H1 (cell line): ENCODE measurements around the gene GRIA3. TPM values are rescaled to one million over a fixed set of nuclear protein-coding genes. Genes with fewer than 3 reads are reported as not detected.

Experiments
- CTCF ChIA-PET: fragments of 300-600 bp; sonication (Branson Sonifier 250); formaldehyde crosslinking; loops from one replicate; lab custom pipeline; 2021; ENCODE audit not compliant: partially characterized antibody; lab: Charles Lee
- POLR2A ChIA-PET: fragments of 300-600 bp; sonication (Branson Sonifier 250); formaldehyde crosslinking; loops from one replicate; lab custom pipeline; 2021; ENCODE audit warnings: inconsistent platforms; ENCODE audit not compliant: partially characterized antibody; lab: Charles Lee
- DNase-seq, 2 experiments: peaks; one replicate each; pipeline versions ENCODE4 v3.0.0 to v3.0.0-alpha.2; 2010 to 2022; ENCODE audit warnings: low spot score in 2 of 2, low read depth in 1 of 2, mixed read lengths in 1 of 2
- FAIRE-seq: peaks from 2 replicates; lab custom pipeline; 2011; peaks lifted over from hg19 to GRCh38; lab: Jason Lieb, UNC
- H2AFZ ChIP-seq: 2 replicates; pipeline ENCODE4 v1.8.1; 2012; ENCODE audit warnings: low read length, inconsistent platforms
- H2AK5ac ChIP-seq: 2 replicates; pipeline ENCODE4 v1.6.1; 2013; ENCODE audit warnings: low read depth, low read length
- H2BK120ac ChIP-seq: replicated peaks from 2 replicates; pipeline ENCODE3; 2013; ENCODE audit warnings: low read depth, low read length, inconsistent platforms
- H2BK12ac ChIP-seq: 2 replicates; pipeline ENCODE4 v1.6.1; 2013; ENCODE audit warnings: low read depth, low read length
- H2BK15ac ChIP-seq: 2 replicates; pipeline ENCODE4 v1.6.1; 2013; ENCODE audit warnings: low read length
- H2BK20ac ChIP-seq: 2 replicates; pipeline ENCODE4 v1.6.1; 2013; ENCODE audit warnings: low read length
- H2BK5ac ChIP-seq: 2 replicates; pipeline ENCODE4 v1.6.1; 2013; ENCODE audit warnings: low read depth, low read length
- H3K14ac ChIP-seq: 2 replicates; pipeline ENCODE4 v1.6.1; 2013; ENCODE audit warnings: inconsistent platforms; ENCODE audit not compliant: insufficient read length
- H3K18ac ChIP-seq: 2 replicates; pipeline ENCODE4 v1.6.1; 2013; ENCODE audit warnings: low read length; ENCODE audit errors: extremely low read depth
- H3K23ac ChIP-seq: 2 replicates; pipeline ENCODE4 v1.6.1; 2013; ENCODE audit warnings: inconsistent platforms; ENCODE audit not compliant: insufficient read length
- H3K23me2 ChIP-seq: 2 replicates; pipeline ENCODE4 v1.6.1; 2013; ENCODE audit warnings: low read depth, low read length
- H3K27ac ChIP-seq: 2 replicates; pipeline ENCODE4 v1.6.1; 2011; ENCODE audit warnings: low read depth, low read length, inconsistent platforms
- H3K27me3 ChIP-seq, 4 experiments: replicated peaks in 1 of 4; 1 replicate in 1 of 4; 2 replicates in 3 of 4; pipeline versions ENCODE4 v1.6.1 to v1.8.1; 2011 to 2013; ENCODE audit warnings: low read length in 3 of 4, mild to moderate bottlenecking in 3 of 4, inconsistent platforms in 2 of 4, mixed read lengths in 2 of 4, moderate library complexity in 1 of 4; ENCODE audit not compliant: control insufficient read depth in 3 of 4, insufficient read depth in 3 of 4; ENCODE audit errors: extremely low read depth in 1 of 4
- H3K36me3 ChIP-seq, 4 experiments: 2 replicates each; pipeline versions ENCODE4 v1.6.1 to v1.8.1; 2011 to 2013; ENCODE audit warnings: mild to moderate bottlenecking in 4 of 4, low read length in 3 of 4, moderate library complexity in 2 of 4, control low read depth in 1 of 4, inconsistent platforms in 1 of 4; ENCODE audit not compliant: insufficient read depth in 4 of 4, control insufficient read depth in 2 of 4
- H3K4ac ChIP-seq: replicated peaks from 2 replicates; pipeline ENCODE3; 2013; ENCODE audit warnings: low read length, low read depth, mixed read lengths, inconsistent platforms; ENCODE audit not compliant: insufficient read length
- H3K4me1 ChIP-seq, 4 experiments: replicated peaks in 1 of 4; 1 replicate in 1 of 4; 2 replicates in 3 of 4; pipeline versions ENCODE4 v1.6.1 to v1.8.1; 2011 to 2013; ENCODE audit warnings: low read length in 3 of 4, inconsistent platforms in 2 of 4, mixed read lengths in 1 of 4; ENCODE audit not compliant: insufficient read depth in 4 of 4, control insufficient read depth in 3 of 4
- H3K4me2 ChIP-seq, 2 experiments: 2 replicates each; pipeline versions ENCODE4 v1.6.1 to v1.8.1; 2011 to 2013; ENCODE audit warnings: low read depth in 2 of 2, low read length in 2 of 2, control low read depth in 1 of 2, inconsistent platforms in 1 of 2, mild to moderate bottlenecking in 1 of 2; ENCODE audit not compliant: insufficient read depth in 1 of 2
- H3K4me3 ChIP-seq, 4 experiments: fragments of 200-600, 300-600 bp in 1 of 4; sonication (generic), shearing (Covaris generic), sonication (Bioruptor Twin) in 1 of 4; 2 replicates each; pipeline versions ENCODE4 v1.5.1 to v1.8.1; 2011 to 2016; ENCODE audit warnings: low read length in 4 of 4, low read depth in 3 of 4, control low read depth in 2 of 4, inconsistent platforms in 2 of 4, mild to moderate bottlenecking in 2 of 4, mixed read lengths in 1 of 4, moderate library complexity in 1 of 4; ENCODE audit not compliant: insufficient read depth in 2 of 4; ENCODE audit errors: extremely low read depth in 1 of 4
- H3K56ac ChIP-seq: replicated peaks from 2 replicates; pipeline ENCODE3; 2013; ENCODE audit warnings: low read depth, mild to moderate bottlenecking, mixed read lengths, low read length, inconsistent platforms; ENCODE audit not compliant: insufficient read length
- H3K79me1 ChIP-seq: 2 replicates; pipeline ENCODE4 v1.6.1; 2013; ENCODE audit warnings: low read depth, low read length, control low read depth
- H3K79me2 ChIP-seq, 2 experiments: 2 replicates each; pipeline versions ENCODE4 v1.6.1 to v1.8.1; 2012 to 2013; ENCODE audit warnings: low read length in 2 of 2, mild to moderate bottlenecking in 2 of 2, inconsistent platforms in 1 of 2; ENCODE audit not compliant: insufficient read depth in 2 of 2, control insufficient read depth in 1 of 2
- H3K9ac ChIP-seq, 4 experiments: replicated peaks in 1 of 4; 1 replicate in 1 of 4; 2 replicates in 3 of 4; pipeline versions ENCODE4 v1.6.1 to v1.8.1; 2011 to 2013; ENCODE audit warnings: low read depth in 3 of 4, low read length in 3 of 4, control low read depth in 2 of 4, mild to moderate bottlenecking in 2 of 4, moderate library complexity in 2 of 4, inconsistent platforms in 1 of 4; ENCODE audit errors: extremely low read depth in 1 of 4
- H3K9me3 ChIP-seq, 2 experiments: 2 replicates each; pipeline versions ENCODE4 v1.6.1 to v1.8.1; 2012 to 2013; ENCODE audit warnings: mild to moderate bottlenecking in 2 of 2, moderate library complexity in 2 of 2, control low read depth in 1 of 2, inconsistent platforms in 1 of 2, low read depth in 1 of 2, low read length in 1 of 2, mixed read lengths in 1 of 2; ENCODE audit not compliant: insufficient read depth in 2 of 2
- H4K20me1 ChIP-seq, 2 experiments: replicated peaks in 1 of 2; 2 replicates each; pipeline versions ENCODE3 to v1.8.1; 2011 to 2013; ENCODE audit warnings: inconsistent platforms in 2 of 2, low read length in 2 of 2, mild to moderate bottlenecking in 1 of 2; ENCODE audit not compliant: insufficient read depth in 2 of 2, control insufficient read depth in 1 of 2
- H4K5ac ChIP-seq: 2 replicates; pipeline ENCODE4 v1.6.1; 2013; ENCODE audit warnings: low read length, low read depth, mixed read lengths, inconsistent platforms; ENCODE audit not compliant: insufficient read length
- H4K8ac ChIP-seq: 2 replicates; pipeline ENCODE4 v1.8.0; 2013; ENCODE audit warnings: mild to moderate bottlenecking, moderate library complexity, low read length, inconsistent platforms; ENCODE audit not compliant: insufficient read depth; ENCODE audit errors: extremely low read depth
- H4K91ac ChIP-seq: replicated peaks from 2 replicates; pipeline ENCODE3; 2013; ENCODE audit warnings: low read length, mixed read lengths, inconsistent platforms; ENCODE audit not compliant: insufficient read length
- CTCF ChIP-seq, 3 experiments: IDR thresholded peaks; 1 replicate in 2 of 3; 2 replicates in 1 of 3; pipeline versions ENCODE4 v1.5.1 to v1.6.1; 2011; ENCODE audit warnings: low read length in 3 of 3, mild to moderate bottlenecking in 3 of 3, inconsistent platforms in 2 of 3, low read depth in 1 of 3, moderate library complexity in 1 of 3; ENCODE audit not compliant: insufficient read depth in 1 of 3; ENCODE audit errors: control extremely low read depth in 1 of 3
- EZH2 ChIP-seq: fragments of 200-600 bp; sonication (generic); IDR thresholded peaks from 2 replicates; pipeline ENCODE4 v1.7.1; 2012; ENCODE audit warnings: low read depth, mild to moderate bottlenecking, moderate library complexity, low read length, inconsistent platforms; ENCODE audit not compliant: severe bottlenecking
- KDM5A ChIP-seq: fragments of 200-600 bp; IDR thresholded peaks from 2 replicates; pipeline ENCODE4 v1.7.1; 2012; ENCODE audit warnings: mild to moderate bottlenecking, low read length, inconsistent platforms, mixed read lengths
- SIN3A ChIP-seq, 2 experiments: IDR thresholded peaks in 1 of 2; conservative IDR thresholded peaks in 1 of 2; 2 replicates each; pipeline ENCODE4 v1.6.1; 2011 to 2012; ENCODE audit warnings: low read length in 2 of 2, improper control_type of control experiment in 1 of 2, low read depth in 1 of 2, mild to moderate bottlenecking in 1 of 2
- TAF1 ChIP-seq: IDR thresholded peaks from 2 replicates; pipeline ENCODE4 v1.6.1; 2011; ENCODE audit warnings: mild to moderate bottlenecking, low read depth, low read length
- USF2 ChIP-seq: IDR thresholded peaks from 2 replicates; pipeline ENCODE4 v1.6.1; 2011; ENCODE audit warnings: low read length, improper control_type of control experiment
- WGBS, 2 experiments: shearing (Covaris generic) in 1 of 2; methylation state at CpG; one replicate each; pipeline versions ENCODE4 v1.1.6 to v1.1.7; 2013 to 2015; ENCODE audit warnings: low lambda C conversion rate in 2 of 2, mixed read lengths in 2 of 2, inconsistent platforms in 1 of 2, low coverage in 1 of 2, missing lambda C conversion rate in 1 of 2; ENCODE audit not compliant: insufficient replicate concordance in 2 of 2, insufficient coverage in 1 of 2, insufficient read length in 1 of 2; ENCODE audit errors: extremely low coverage in 1 of 2, missing lambda C conversion rate in 1 of 2; 5-methylcytosine and 5-hydroxymethylcytosine counted together
- polyA plus RNA-seq, 7 experiments: library from polyadenylated mRNA; depleted of rRNA in 3 of 7; stranded (reverse) in 5 of 7; unstranded in 2 of 7; fragments of >200 nt in 5 of 7; fragments of 200-250 nt in 2 of 7; gene quantifications; 1 replicate in 5 of 7; 2 replicates in 1 of 7; 4 replicates in 1 of 7; pipeline versions ENCODE4 v1.2.1 to v1.2.3, GENCODE V29; 2011 to 2013; ENCODE audit warnings: missing spikeins in 2 of 7, mixed read lengths in 2 of 7
- total RNA-seq: library from RNA; stranded (reverse); fragmentation: NEBNext Ultra II Directional; extraction: Animal tissue kit (Norgen Biotek cat#: 25700); gene quantifications from 2 replicates; pipeline ENCODE4 v1.2.1, GENCODE V29; 2021

GRIA3 gene
- total and polyA plus RNA-seq, 2 of the 8 experiments (the other 6 are each of a cell fraction or from before 2014, with no cell fraction given), result 2.6 to 3.0 TPM

GRCh38 chrX:123432361-123433150 is 248.5 kb downstream of the GRIA3 start:
- H3K56ac ChIP-seq, result no peak overlapping the region
- no peak overlapping the region for H2BK15ac ChIP-seq
- ChIA-PET POLR2A (no interaction called here), CTCF (no interaction called here)
- H3K9me3 ChIP-seq, result no peaks in the 10 kb centered on the region
- no peaks in the 10 kb centered on the region for H3K4me1 ChIP-seq
- H3K36me3 ChIP-seq, result no peaks in the 10 kb centered on the region
- H3K4me2 ChIP-seq, result no peak overlapping the region
- no peak overlapping the region for H3K18ac ChIP-seq
- no peak overlapping the region for H4K8ac ChIP-seq
- no peak overlapping the region for H2AFZ ChIP-seq
- H2BK12ac ChIP-seq, result no peak overlapping the region
- FAIRE-seq (peak; percentile 7), DNase-seq (no peak)
- H3K14ac ChIP-seq, result no peak overlapping the region
- H2AK5ac ChIP-seq, result no peak overlapping the region
- H3K27me3 ChIP-seq, result no peaks in the 10 kb centered on the region
- H4K91ac ChIP-seq, result no peak overlapping the region
- no peak overlapping the region for H3K9ac ChIP-seq
- no peak overlapping the region for H3K4ac ChIP-seq
- no peaks in the 10 kb centered on the region for H3K23me2 ChIP-seq
- no peak overlapping the region for H2BK120ac ChIP-seq
- H3K79me1 ChIP-seq, result no peaks in the 10 kb centered on the region
- H4K20me1 ChIP-seq, result no peaks in the 10 kb centered on the region
- no peak overlapping the region for H4K5ac ChIP-seq
- no peaks in the 10 kb centered on the region for H3K79me2 ChIP-seq
- no peak overlapping the region for H2BK5ac ChIP-seq
- H2BK20ac ChIP-seq, result no peak overlapping the region
- H3K23ac ChIP-seq, result no peak overlapping the region
- H3K27ac ChIP-seq, result no peak overlapping the region
- H3K4me3 ChIP-seq, result no peak overlapping the region
- WGBS, 2 experiments, result 94% methylated on average over 4 of the region's 4 CpGs; no CpG with 5 or more reads in 1 of the 2 experiments
- TF ChIP-seq TAF1 (no peak), USF2 (no peak), EZH2 (no peak), SIN3A (conservative IDR thresholded peaks at IDR 0.05 in 1 of 2, IDR thresholded peaks at IDR 0.05 in 1 of 2; ENCODE audit: low read depth in 1 of 2, low read length in 2 of 2) (no peak), CTCF (IDR thresholded peaks at IDR 0.05; ENCODE audit: control extremely low read depth in 1 of 3, insufficient read depth in 1 of 3, low read depth in 1 of 3, low read length in 3 of 3) (no peak), KDM5A (no peak)
